Measurements from ENCODE around the gene NOB1.

The NOB1 gene

DNA sequence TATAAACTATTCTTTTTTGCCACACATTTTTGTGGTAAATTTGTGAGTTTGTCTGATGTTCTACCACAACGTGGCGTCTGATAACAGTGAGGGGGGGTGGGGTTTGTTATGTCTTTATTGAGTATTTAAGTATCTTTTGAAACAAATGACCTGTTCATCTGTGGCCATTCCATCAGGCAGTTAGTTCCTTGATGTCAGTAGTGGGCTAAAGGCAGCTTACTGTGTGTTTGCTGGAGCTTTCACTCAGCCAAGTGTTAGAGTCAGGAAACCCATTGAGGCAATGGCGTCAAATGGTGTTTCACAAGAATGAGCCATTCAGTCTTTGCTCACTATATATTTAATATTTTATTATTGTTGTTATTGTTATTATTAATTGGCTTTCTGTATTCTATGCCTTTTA lies 56.3 kb downstream of the NOB1 start:
- no peak for DNase-seq

DNA sequence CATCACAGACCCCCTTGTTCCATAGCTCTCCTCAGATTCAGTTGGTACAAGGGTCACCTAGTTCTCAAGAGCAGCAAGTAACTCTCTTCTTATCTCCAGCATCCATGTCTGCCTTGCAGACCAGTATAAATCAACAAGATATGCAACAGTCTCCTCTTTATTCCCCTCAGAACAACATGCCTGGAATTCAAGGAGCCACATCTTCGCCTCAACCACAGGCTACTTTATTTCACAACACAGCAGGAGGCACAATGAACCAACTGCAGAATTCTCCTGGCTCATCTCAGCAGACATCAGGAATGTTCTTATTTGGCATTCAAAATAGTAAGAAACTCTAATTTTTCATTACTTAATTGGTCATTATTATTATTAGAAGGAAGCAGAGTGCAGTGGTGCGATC lies 60.8 kb downstream of the NOB1 start:
- DNase-seq: no peak
- intact Hi-C loops (cut with DNase I): no loop called here

More for the DNA sequence above, 56.3 kb downstream of the NOB1 start:
- intact Hi-C loops (cut with DNase I): no loop called here

DNA sequence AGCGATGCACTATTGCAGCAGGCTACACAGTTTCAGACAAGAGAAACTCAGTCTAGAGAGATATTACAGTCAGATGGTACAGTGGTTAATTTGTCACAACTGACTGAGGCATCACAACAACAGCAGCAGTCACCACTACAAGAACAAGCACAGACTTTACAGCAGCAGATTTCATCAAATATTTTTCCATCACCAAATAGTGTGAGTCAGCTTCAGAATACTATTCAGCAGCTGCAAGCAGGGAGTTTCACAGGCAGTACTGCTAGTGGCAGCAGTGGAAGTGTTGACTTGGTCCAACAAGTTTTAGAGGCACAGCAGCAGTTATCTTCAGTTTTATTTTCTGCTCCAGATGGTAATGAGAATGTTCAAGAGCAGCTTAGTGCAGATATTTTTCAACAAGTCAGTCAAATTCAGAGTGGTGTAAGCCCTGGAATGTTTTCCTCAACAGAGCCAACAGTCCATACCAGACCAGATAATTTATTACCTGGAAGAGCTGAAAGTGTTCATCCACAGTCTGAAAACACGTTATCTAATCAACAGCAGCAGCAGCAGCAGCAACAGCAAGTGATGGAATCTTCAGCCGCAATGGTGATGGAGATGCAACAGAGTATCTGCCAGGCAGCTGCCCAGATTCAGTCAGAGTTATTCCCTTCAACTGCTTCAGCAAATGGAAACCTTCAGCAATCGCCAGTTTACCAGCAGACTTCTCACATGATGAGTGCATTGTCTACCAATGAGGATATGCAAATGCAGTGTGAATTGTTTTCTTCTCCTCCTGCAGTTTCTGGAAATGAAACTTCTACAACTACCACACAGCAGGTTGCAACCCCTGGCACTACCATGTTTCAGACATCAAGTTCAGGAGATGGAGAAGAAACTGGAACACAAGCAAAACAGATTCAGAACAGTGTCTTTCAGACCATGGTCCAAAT lies 62.5 kb downstream of the NOB1 start:
- no peak for DNase-seq
- intact Hi-C loops (cut with DNase I): no loop called here
